HG02678 (cell line): ENCODE results near the gene PRR5L.

Experiments used
- ATAC-seq: cut with Tn5 transposase; IDR thresholded peaks from one replicate; pipeline ENCODE4 v1.9.1; 2021; ENCODE audit warnings: mild to moderate bottlenecking, moderate library complexity; ENCODE audit not compliant: unreplicated experiment

PRR5L gene

DNA sequence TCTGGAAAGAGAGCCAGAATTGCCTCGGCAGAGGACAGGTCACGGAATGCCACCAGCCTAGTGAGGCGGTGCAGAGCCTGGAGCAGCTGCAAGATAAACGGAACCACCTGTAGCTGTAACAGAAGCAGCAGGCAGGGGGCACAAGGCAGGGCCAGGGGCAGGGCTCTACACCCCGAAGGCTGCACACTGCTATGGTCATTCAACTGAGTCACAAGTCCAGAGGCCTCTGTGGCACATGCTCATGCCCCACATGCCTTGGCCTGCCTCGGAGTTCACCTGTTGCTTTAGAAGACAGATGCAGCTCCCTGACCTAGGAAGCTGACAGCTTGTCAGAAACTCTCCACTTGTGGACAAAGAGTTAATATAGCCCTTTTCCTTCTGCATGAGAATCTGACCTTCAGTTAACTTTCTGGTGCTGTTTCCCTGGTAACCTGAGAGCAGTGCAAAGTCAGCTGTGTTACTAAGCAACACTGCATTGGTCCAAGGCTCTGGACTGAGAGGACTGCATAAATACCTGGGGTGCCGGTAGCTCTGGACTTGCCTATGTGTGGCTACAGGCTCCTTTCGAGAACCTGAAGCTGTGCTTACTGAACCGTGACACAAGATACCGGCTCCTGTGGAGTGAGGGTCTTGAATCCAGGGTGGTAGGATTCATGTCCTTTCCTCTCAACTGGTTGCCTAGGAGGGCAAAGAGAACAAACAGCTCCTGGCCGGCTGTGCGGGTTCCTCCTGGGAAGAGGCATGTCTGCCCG, 17.4 kb upstream of the PRR5L start:
- ATAC-seq, result no peak

GRCh38 chr11:36280531-36280930, 15.6 kb upstream of the PRR5L start:
- no peak for ATAC-seq

GRCh38 chr11:36281850-36282249, 14.2 kb upstream of the PRR5L start:
- no peak for ATAC-seq

- no peak for ATAC-seq
Observed at GRCh38 chr11:36282926-36283325, 13.2 kb upstream of the PRR5L start.

- ATAC-seq, result no peak
Observed at GRCh38 chr11:36288442-36289225, 7.5 kb upstream of the PRR5L start.

DNA sequence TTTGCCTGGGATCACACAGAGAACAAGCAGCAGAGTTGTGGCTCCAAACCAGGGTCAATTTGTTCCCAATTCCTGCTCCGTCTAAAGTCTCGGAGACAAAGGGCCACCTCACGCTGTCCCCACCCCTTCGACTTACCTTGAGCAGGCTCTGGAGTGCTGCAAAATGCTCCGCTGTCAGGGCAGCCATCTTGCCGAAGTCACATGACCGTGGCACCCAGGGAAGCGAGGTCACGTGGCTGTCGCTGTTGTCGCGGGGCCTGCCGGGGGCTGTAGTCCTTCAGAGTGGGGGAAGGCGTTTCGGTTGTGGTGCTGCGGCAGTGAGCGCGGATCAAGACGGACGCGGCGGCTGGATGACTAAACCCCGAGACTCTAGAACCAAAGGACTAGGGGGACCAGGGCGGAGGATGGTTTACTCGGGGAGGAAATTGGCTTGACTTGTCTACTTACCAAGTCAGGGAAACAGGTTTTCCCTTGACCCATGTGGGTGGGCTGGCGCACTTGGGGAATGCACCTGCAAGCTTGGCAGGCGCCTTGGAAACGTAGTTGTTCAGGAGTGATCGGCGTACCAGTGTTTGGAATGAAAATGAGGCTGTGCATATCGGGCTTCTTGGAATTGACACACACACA, 6.7 kb upstream of the PRR5L start, which contains the start of gene COMMD9:
Gene COMMD9, minus strand, starts transcription at position 199 of the 627 bp plus-strand sequence. Its CDS starts 12 bp downstream, at position 187.
- peak; percentile 100 for ATAC-seq

DNA sequence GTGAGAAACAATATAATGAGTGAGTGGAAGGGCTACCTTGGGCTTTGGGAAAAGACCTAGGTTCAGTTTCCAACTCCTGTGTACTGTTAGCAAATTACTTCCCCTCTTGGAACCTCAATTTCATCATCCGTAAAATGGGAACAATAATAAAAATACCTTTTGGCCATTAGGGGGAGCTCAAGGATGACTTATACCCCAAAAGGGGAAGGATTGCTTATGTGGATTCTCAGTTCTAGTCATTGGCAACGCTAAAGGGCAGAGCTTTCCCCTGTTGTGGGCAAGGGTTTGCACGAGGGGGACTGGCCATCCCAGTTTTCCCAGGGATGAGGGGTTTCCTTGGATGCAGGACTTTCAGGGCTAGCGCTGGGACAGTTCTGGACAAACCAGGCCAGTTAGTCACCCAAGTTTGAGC, 3.8 kb upstream of the PRR5L start:
- no peak for ATAC-seq

GRCh38 chr11:36296884-36297543, 926 bp downstream of the PRR5L start:
- no peak for ATAC-seq

DNA sequence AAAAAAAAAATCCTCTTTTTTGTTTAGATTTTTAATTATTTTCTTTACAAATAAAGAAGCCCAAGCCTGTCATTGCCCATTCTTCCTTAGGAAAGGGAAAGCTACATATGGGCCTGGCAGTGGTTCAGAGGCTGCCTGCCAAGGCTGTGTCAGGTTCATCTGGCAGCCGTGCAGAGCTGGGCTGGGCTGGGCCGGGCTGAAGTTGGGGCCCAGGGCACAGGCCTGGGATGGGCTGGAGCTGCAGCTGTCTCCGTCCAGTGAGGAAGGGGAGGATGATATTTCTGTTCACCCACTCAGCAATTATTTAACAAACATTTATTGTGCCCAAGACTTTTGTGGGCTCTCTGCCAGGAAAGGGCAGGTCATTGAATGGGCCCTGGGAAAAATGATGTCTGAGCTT, 4.6 kb downstream of the PRR5L start:
- ATAC-seq, result no peak

DNA sequence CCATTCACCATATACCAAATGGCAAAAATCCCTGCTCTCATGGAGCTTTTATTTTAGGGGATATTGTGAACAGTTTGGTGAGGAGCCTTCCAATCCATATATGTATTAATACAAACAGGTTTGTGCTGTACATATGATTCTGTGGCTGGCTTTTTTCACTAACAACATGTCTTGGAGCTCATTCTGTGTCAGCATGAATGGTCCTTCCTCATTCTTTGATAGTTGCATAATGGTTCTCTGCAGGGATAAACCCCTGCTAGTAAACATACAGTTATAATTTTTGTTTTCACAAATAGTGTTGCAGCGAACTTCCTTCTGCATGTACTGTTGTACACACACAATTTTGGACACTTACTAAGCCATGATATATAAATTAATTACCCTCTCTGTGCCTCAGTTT, 8.3 kb downstream of the PRR5L start:
- ATAC-seq, result no peak

DNA sequence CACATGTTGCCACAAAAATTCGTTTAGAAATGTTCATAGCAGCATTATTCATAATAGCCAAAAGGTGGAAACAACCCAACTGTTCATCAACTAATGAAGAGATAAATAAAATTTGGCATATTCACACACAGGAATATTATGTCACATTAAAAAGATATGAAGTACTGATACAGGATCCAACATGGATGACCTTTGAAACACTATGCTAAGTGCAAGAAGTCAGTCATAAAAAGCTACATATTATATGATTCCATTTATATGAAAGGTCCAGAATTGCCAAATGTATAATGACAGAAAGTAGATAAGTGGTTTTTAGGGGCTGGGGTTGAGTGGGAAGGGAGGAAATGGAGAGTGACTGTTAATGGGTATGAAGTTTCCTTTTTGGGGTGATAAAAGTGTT, 9.0 kb downstream of the PRR5L start:
- no peak for ATAC-seq

- no peak for ATAC-seq
Observed at GRCh38 chr11:36306888-36307287, 10.8 kb downstream of the PRR5L start.

GRCh38 chr11:36308577-36308976, 12.5 kb downstream of the PRR5L start:
- no peak for ATAC-seq

GRCh38 chr11:36309779-36310178, 13.7 kb downstream of the PRR5L start:
- ATAC-seq, result no peak

DNA sequence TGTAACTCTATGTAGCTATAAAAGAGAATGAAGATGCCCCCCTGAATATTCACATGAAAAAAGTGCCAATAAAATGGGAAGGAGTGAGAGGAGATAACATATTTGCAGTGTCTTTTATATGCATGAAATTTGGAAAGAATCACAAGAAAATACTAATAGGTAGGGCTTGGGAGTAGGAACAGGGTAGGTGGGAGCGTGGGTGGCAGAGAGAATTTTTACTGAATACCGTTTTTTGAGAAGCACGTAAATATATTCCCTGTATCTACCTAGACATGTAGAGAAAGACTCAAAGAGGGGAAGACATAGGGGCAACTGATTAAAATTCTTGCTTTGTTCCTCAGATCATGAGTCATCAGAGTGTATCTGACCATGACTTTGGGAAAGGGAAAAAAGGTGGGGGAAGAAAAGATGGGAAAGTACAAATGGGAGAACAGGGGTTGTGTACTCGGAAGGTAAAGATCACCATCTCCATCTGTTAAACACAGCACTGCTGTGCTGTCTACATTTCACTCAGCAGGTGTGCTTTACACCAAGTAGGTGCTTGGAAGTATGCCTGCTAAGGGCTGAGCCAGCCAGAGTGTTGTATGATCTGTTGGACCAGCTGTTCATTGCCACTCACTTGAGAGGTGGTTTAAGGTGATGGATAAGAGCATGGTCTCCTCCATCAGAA, 16.0 kb downstream of the PRR5L start:
- no peak for ATAC-seq

DNA sequence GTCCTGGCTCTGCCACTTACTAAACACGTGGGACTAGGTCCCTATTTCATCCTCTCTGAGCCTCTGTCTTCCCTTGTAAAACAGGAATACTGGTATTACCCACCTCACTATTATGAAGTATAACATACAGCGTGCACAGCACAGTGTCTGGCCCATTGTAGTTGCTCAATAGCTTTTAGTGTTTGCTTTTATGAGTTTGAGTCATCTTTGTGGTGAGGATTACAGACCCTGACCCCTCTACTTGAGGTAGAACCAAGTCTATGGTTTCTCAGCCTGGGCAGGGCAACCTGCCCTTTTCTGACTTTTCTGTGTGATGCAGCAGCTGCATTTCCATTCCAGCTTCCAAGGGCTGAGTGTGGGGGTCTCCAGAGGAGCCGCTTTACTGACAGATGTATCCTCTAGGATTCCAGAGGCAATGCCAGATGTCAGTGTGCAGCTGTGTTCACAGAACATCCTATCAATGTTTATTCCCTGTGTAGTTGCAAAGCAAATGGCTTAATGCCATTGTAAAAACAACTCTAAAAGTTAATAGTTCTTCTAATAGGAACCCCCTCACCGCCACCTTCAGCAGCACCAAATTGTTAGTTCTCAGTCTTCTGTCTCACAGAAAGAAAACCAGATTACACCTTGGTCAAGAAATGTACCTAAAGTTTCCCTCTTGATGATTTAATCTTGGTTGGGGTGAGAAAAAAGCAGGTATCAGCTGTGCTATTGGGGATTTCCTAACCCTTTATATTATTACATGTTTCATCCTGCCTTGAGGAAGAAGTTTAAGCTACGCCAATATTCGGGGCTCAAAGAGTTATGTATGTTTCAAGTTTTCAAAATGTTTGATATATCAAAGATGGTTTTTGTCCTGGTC, 16.8 kb downstream of the PRR5L start:
- ATAC-seq, result no peak

- ATAC-seq, result peak; percentile 74
Observed at GRCh38 chr11:36313750-36314433, 17.8 kb downstream of the PRR5L start.

DNA sequence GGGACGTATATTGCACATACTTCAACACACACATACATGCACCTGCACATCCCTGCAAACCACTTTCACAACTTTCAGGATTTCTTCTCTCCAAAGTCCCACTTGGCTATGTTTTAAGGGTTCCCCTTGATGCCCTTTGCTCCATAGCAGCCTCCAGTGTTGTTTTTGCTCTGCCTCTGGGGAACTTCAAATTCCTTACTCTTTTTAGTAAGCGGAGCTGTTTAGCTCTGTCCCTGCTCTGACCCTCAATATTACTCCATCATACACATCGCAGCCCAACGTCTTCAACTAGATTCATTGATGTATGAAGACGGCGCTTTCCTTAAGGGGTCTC, 18.3 kb downstream of the PRR5L start:
- ATAC-seq, result no peak

GRCh38 chr11:36316049-36316448, 20.0 kb downstream of the PRR5L start:
- ATAC-seq, result no peak
